Measurements from ENCODE around the gene RYR2. TPM values are rescaled to one million over a fixed set of nuclear protein-coding genes. Genes with fewer than 3 reads are reported as not detected.

The RYR2 gene
- polyA plus RNA-seq, 1 experiment: not detected

DNA sequence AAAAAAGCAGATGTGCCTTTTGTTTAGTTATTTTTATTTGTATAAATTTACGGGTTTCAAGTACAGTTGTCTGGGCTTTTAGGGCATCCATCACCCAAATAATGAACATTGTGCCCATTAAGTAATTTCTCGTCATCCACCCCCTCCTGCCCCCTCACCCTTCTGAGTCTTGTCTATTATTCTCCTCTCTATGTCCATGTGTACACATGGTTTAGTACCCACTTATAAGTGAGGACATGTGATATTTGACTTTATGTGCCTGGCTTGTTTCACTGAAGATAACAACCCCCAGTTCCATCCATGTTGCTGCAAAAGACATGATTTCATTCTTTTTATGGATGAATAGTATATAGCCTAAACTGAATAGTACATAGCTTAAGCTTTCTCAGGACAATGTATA lies 659.5 kb downstream of the RYR2 start:
- CTCF ChIA-PET: no interaction called here
- Histone ChIP-seq H3K4me3 (ENCODE audit: low read depth, low read length) (no peak overlapping the region), H3K27me3 (ENCODE audit: control insufficient read depth, insufficient read depth, low read length) (no peaks in the 10 kb centered on the region), H3K36me3 (ENCODE audit: control insufficient read depth, insufficient read depth, low read length) (no peaks in the 10 kb centered on the region)
- TF ChIP-seq, protein P1, sequence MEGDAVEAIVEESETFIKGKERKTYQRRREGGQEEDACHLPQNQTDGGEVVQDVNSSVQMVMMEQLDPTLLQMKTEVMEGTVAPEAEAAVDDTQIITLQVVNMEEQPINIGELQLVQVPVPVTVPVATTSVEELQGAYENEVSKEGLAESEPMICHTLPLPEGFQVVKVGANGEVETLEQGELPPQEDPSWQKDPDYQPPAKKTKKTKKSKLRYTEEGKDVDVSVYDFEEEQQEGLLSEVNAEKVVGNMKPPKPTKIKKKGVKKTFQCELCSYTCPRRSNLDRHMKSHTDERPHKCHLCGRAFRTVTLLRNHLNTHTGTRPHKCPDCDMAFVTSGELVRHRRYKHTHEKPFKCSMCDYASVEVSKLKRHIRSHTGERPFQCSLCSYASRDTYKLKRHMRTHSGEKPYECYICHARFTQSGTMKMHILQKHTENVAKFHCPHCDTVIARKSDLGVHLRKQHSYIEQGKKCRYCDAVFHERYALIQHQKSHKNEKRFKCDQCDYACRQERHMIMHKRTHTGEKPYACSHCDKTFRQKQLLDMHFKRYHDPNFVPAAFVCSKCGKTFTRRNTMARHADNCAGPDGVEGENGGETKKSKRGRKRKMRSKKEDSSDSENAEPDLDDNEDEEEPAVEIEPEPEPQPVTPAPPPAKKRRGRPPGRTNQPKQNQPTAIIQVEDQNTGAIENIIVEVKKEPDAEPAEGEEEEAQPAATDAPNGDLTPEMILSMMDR (IDR thresholded peaks at IDR 0.05; ENCODE audit: insufficient read depth, low read depth, low read length): no peak
- POLR2A ChIA-PET: no interaction called here
- DNase-seq (ENCODE audit: low read depth): no peak

DNA sequence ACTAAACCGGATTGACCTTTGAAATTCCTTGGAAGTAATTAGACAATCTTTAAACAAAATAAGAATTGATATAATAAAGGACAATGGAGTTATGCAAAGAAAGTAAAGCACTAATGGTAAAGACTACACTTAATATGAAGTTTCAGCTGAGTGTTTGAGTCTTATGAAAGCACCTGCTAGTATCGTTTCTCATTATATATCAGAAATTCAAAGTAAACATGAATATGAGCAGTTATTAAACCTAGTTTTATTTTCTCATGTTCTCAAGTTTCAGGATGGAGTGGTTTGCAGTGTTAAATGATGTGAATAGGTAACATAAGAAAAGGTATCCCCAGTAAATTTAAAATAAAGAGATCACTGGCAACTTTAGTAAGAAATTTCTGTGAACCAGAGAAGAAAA lies 660.2 kb downstream of the RYR2 start:
- CTCF ChIA-PET: no interaction called here
- no peak for DNase-seq (ENCODE audit: low read depth)
- POLR2A ChIA-PET: no interaction called here
- H3K36me3 ChIP-seq (ENCODE audit: control insufficient read depth, insufficient read depth, low read length): no peaks in the 10 kb centered on the region
- TF ChIP-seq, protein P1 (IDR thresholded peaks at IDR 0.05; ENCODE audit: insufficient read depth, low read depth, low read length): no peak
- no peaks in the 10 kb centered on the region for H3K27me3 ChIP-seq (ENCODE audit: control insufficient read depth, insufficient read depth, low read length)
- H3K4me3 ChIP-seq (ENCODE audit: low read depth, low read length): no peak overlapping the region

DNA sequence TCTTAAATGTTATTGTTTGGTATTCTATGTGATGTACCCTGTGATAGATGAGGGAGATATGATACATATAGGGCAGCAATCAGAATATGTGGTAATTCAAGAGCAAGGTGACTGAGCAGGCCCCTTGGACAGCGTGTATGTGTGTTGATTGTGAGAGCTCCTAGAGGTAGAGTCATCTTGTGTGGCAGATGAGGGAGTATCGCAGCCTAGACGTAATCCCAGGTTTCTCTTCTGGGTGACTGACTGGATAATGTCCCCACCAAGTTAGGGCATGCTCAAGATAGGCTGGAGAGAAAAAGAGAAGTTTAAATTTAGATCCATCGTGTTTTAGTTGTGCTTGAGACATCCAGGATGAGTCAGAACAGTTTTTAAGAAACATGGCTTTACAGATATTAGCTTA lies 663.5 kb downstream of the RYR2 start:
- ChIA-PET CTCF (no interaction called here), POLR2A (no interaction called here)
- Histone ChIP-seq H3K36me3 (ENCODE audit: control insufficient read depth, insufficient read depth, low read length) (no peaks in the 10 kb centered on the region), H3K27me3 (ENCODE audit: control insufficient read depth, insufficient read depth, low read length) (no peaks in the 10 kb centered on the region), H3K4me3 (ENCODE audit: low read depth, low read length) (no peak overlapping the region)
- TF ChIP-seq, protein P1 (IDR thresholded peaks at IDR 0.05; ENCODE audit: insufficient read depth, low read depth, low read length): no peak
- no peak for DNase-seq (ENCODE audit: low read depth)

DNA sequence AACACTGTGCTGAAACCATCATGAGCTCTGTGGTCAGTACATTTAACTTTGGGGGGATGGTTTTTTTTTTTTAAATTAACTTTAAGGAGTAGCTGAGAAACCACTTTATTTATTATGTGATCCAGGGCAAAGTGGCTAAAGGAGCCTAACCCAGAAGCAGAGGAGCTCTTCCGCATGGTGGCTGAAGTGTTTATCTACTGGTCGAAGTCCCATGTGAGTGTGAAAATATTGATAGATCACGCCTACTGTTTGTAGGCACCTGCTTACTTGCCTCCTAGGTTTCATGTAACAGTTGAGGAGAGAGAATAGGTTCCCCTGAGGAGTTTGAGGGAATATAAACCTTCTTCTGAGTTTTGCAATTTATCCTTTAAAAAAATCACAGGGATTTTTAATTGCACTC lies 667.4 kb downstream of the RYR2 start:
- DNase-seq (ENCODE audit: low read depth): no peak
- Histone ChIP-seq H3K36me3 (ENCODE audit: control insufficient read depth, insufficient read depth, low read length) (no peaks in the 10 kb centered on the region), H3K4me3 (ENCODE audit: low read depth, low read length) (no peak overlapping the region), H3K27me3 (ENCODE audit: control insufficient read depth, insufficient read depth, low read length) (no peaks in the 10 kb centered on the region)
- TF ChIP-seq, protein P1 (IDR thresholded peaks at IDR 0.05; ENCODE audit: insufficient read depth, low read depth, low read length): no peak
- ChIA-PET CTCF (interaction anchor here (0.6 to 0.9 kb wide), 2 partner anchors 9 to 816 kb away, joined by 3 to 6 read pairs; no protein-coding TSS in a partner anchor), POLR2A (no interaction called here)

DNA sequence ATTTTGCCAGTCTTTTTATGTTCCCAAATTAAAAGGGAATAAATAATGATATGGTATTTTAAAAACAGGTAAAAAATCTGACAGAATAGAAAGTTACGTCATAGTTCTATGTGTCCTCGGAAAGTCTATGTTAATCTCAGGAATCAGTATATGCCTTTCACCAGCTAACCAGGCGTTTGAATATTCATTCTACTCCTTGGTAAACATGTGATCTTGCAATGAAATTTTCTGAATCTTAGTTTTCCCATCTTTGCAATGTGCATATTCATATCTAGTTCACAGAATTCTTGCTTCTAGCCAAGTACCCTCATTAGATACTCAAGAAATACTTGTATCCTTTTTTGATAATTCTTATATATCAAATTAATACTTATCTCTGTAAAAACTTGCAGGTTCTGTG lies 669.3 kb downstream of the RYR2 start:
- POLR2A ChIA-PET: no interaction called here
- CTCF ChIA-PET: no interaction called here
- TF ChIP-seq, protein P1 (IDR thresholded peaks at IDR 0.05; ENCODE audit: insufficient read depth, low read depth, low read length): no peak

More for the DNA sequence above, 669.3 kb downstream of the RYR2 start:
- Histone ChIP-seq H3K4me3 (ENCODE audit: low read depth, low read length) (no peak overlapping the region), H3K27me3 (ENCODE audit: control insufficient read depth, insufficient read depth, low read length) (no peaks in the 10 kb centered on the region), H3K36me3 (ENCODE audit: control insufficient read depth, insufficient read depth, low read length) (no peaks in the 10 kb centered on the region)
- DNase-seq (ENCODE audit: low read depth): no peak

Data from BJ (cell line).